ENCODE measurements around the gene QSOX2.

GRCh38 chr9:136193127-136193890, 52.3 kb downstream of the QSOX2 start:
- TF ChIP-seq CTCF (IDR thresholded peaks at IDR 0.05; ENCODE audit: low read length) (no peak), EZH2 (optimal IDR thresholded peaks at IDR 0.05; ENCODE audit: low read depth, low read length) (no peak)
